Heart left ventricle (tissue), 16 donors: ENCODE data around the gene RPGRIP1L. TPM values are rescaled to one million over a fixed set of nuclear protein-coding genes. Genes with fewer than 3 reads are reported as not detected.

Experiments
- ATAC-seq, 4 donors: fragments of 200-7000 bp; cut with Tn5 transposase; one replicate each; pipeline ENCODE4 v1.9.1; 2020 to 2022; ENCODE audit warnings: moderate library complexity in 4 of 4, mild to moderate bottlenecking in 3 of 4, moderate number of reproducible peaks in 1 of 4
- DNase-seq, 5 donors: peaks; one replicate each; pipeline ENCODE4 v3.0.0-alpha.2; 2020
- H3K27ac ChIP-seq, 12 donors: fragments of 200-600 bp; sonication (generic) in 4 of 12; one replicate each; pipeline versions ENCODE4 v1.5.0 to v1.8.0; 2016 to 2022; ENCODE audit warnings: mild to moderate bottlenecking in 2 of 12
- H3K27me3 ChIP-seq, 9 donors: fragments of 200-600 bp; sonication (generic) in 2 of 9; one replicate each; pipeline versions ENCODE4 v1.5.1 to v1.8.0; 2016 to 2022; ENCODE audit warnings: mild to moderate bottlenecking in 3 of 9
- H3K36me3 ChIP-seq, 9 donors: fragments of 200-600 bp; sonication (generic) in 2 of 9; one replicate each; pipeline versions ENCODE4 v1.5.0 to v1.8.0; 2018 to 2022; ENCODE audit warnings: mild to moderate bottlenecking in 2 of 9
- H3K4me1 ChIP-seq, 12 donors: fragments of 200-600 bp; sonication (generic) in 4 of 12; one replicate each; pipeline versions ENCODE4 v1.5.0 to v1.8.0; 2016 to 2022; ENCODE audit warnings: mild to moderate bottlenecking in 3 of 12
- H3K4me3 ChIP-seq, 12 donors: fragments of 200-600 bp; sonication (generic) in 4 of 12; one replicate each; pipeline versions ENCODE4 v1.5.0 to v1.8.0; 2017 to 2022; ENCODE audit warnings: mild to moderate bottlenecking in 9 of 12, moderate library complexity in 4 of 12
- H3K9me3 ChIP-seq, 12 donors: fragments of 200-600 bp; sonication (generic) in 4 of 12; one replicate each; pipeline versions ENCODE4 v1.5.0 to v1.8.0; 2016 to 2022; ENCODE audit warnings: mild to moderate bottlenecking in 1 of 12
- CTCF ChIP-seq, 12 donors: fragments of 200-600 bp; sonication (generic) in 4 of 12; IDR thresholded peaks; one replicate each; pipeline versions ENCODE4 v1.5.0 to v1.8.0; 2018 to 2022; ENCODE audit warnings: antibody characterized with exemption in 12 of 12, mild to moderate bottlenecking in 5 of 12
- POLR2A ChIP-seq, 2 donors: fragments of 450-650 bp; IDR thresholded peaks; one replicate each; pipeline ENCODE4 v1.6.1; 2017; ENCODE audit warnings: antibody characterized with exemption in 2 of 2, mild to moderate bottlenecking in 2 of 2, moderate library complexity in 2 of 2
- WGBS, 4 donors: extraction: QIAGEN DNeasy Blood & Tissue Kit in 2 of 4; methylation state at CpG; one replicate each; pipeline versions ENCODE4 v1.1.5 to v1.1.7; 2013 to 2018; 5-methylcytosine and 5-hydroxymethylcytosine counted together
- intact Hi-C, 10 donors: fragments of 100-400 bp; cut with DNase I; formaldehyde crosslinking; loops; one replicate each; pipeline versions ENCODE4 v1.11.1 to v1.14.2; 2022
- polyA plus RNA-seq, 2 donors: library from polyadenylated mRNA; stranded (reverse); fragments of 200-250 nt; gene quantifications; one replicate each; pipeline ENCODE4 v1.2.3, GENCODE V29; 2013
- total RNA-seq, 9 donors: library from RNA; depleted of rRNA in 2 of 9; stranded (reverse); fragments of >200 nt in 2 of 9; fragmentation: NEBNext Ultra II Directional in 3 of 9; extraction: Animal tissue kit (Norgen Biotek cat#: 25700) in 3 of 9; gene quantifications; one replicate each; pipeline versions ENCODE4 v1.1.0 to v1.2.4, GENCODE V29; 2016 to 2023
- donor health status: ischemic (EF 13 %, LVEDD 7.1; RV severe dilation, severe dysfunction).
- donor health status: healthy with polysubstance abuse.
- donor health status: DM: no; HTN: yes; CAD: no.
- donor health status: DM: no; HTN: no; CAD: no.
- donor health status: ischemic (EF 25% LVEDD 6.9; RV normal size, moderate dysfunction).
- donor health status: ischemic (EF 25% LVEDD 5.7; RV mildly dilated, moderate dysfunction).
- donor health status: healthy.
- donor health status: DM: yes; HTN: yes; CAD: no.
- donor health status: ischemic (EF 35%, LVEDD 5.7; RV mildly dilated, moderate dysfunction).
- donor health status: nonischemic (EF 11% LVEDD 7.7; RV severe dilation, severe dysfunction).
- donor health status: DM: yes; HTN: yes; CAD: no.
- donor health status: PGD.
- donor health status: ischemic (EF 29% LVEDD 5.4; RV normal size, mild dysfunction).
- donor health status: nonischemic (EF 23%, LVEDD 6.1; RV moderate dilation, normal function).

Gene RPGRIP1L
- total and polyA plus RNA-seq, 11 donors: 0.69 to 4.6 (median 2.3) TPM

GRCh38 chr16:53612003-53612402 lies 91.7 kb downstream of the RPGRIP1L start:
- WGBS, 4 donors: 97 to 99% (median 98%) methylated on average over 3 of the region's 3 CpGs
- no peak overlapping the region for H3K4me3 ChIP-seq
- H3K27ac ChIP-seq: no peak overlapping the region
- H3K9me3 ChIP-seq: no peaks in the 10 kb centered on the region
- H3K4me1 ChIP-seq: no peaks in the 10 kb centered on the region
- TF ChIP-seq POLR2A (IDR thresholded peaks at IDR 0.05) (no peak), CTCF (IDR thresholded peaks at IDR 0.05) (no peak)
- no peak for ATAC-seq
- no peak for DNase-seq
- intact Hi-C loops: no loop called here
- H3K36me3 ChIP-seq: peaks cover 0 to 9% (median 0%) of the 10 kb centered on the region in 9 donors
- no peaks in the 10 kb centered on the region for H3K27me3 ChIP-seq

GRCh38 chr16:53611179-53611696 lies 92.4 kb downstream of the RPGRIP1L start:
- Histone ChIP-seq H3K27me3 (no peaks in the 10 kb centered on the region), H3K9me3 (no peaks in the 10 kb centered on the region), H3K4me1 (no peaks in the 10 kb centered on the region), H3K36me3 (peaks cover 0 to 9% (median 0%) of the 10 kb centered on the region in 9 donors), H3K27ac (no peak overlapping the region), H3K4me3 (no peak overlapping the region)
- intact Hi-C loops: no loop called here
- TF ChIP-seq CTCF (IDR thresholded peaks at IDR 0.05) (no peak), POLR2A (IDR thresholded peaks at IDR 0.05) (no peak)
- DNase-seq: no peak
- 62 to 67% (median 65%) methylated on average over 6 of the region's 6 CpGs for WGBS, 4 donors
- no peak for ATAC-seq

DNA sequence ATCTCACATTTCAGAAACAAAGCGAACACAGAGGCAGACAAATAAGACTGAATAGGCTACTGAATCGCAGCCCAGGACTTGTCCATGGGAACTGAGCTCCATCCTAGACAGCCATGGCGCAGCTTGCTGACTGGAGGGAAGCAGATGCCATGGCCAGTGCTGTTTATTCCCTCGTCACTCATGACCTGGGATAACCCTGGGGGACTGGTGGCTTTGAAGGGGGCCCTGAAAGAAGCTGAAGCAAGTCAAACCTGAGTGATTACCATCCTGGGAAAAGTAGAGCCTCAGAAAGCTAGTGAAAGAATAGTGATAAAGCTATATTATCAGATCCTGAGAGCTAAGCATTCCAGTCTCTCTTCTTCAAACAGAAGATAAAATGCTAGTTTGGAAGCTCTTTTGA lies 94.1 kb downstream of the RPGRIP1L start:
- no peak for DNase-seq
- Histone ChIP-seq H3K9me3 (no peaks in the 10 kb centered on the region), H3K27ac (no peak overlapping the region), H3K4me3 (no peak overlapping the region), H3K27me3 (no peaks in the 10 kb centered on the region), H3K4me1 (no peaks in the 10 kb centered on the region), H3K36me3 (peaks cover 0 to 19% (median 0%) of the 10 kb centered on the region in 9 donors)
- WGBS, 4 donors: 92 to 97% (median 96%) methylated on average over 4 of the region's 4 CpGs
- ATAC-seq: no peak
- intact Hi-C loops: no loop called here
- TF ChIP-seq POLR2A (IDR thresholded peaks at IDR 0.05) (no peak), CTCF (IDR thresholded peaks at IDR 0.05) (no peak)

- Histone ChIP-seq H3K27ac (no peak overlapping the region), H3K4me1 (no peaks in the 10 kb centered on the region), H3K27me3 (no peaks in the 10 kb centered on the region), H3K4me3 (no peak overlapping the region), H3K9me3 (no peaks in the 10 kb centered on the region), H3K36me3 (peaks cover 0 to 19% (median 0%) of the 10 kb centered on the region in 9 donors)
- TF ChIP-seq CTCF (IDR thresholded peaks at IDR 0.05) (no peak), POLR2A (IDR thresholded peaks at IDR 0.05) (no peak)
- intact Hi-C loops: no loop called here
- 94 to 95% (median 94%) methylated on average over 2 of the region's 2 CpGs for WGBS, 4 donors
- ATAC-seq: no peak
- DNase-seq: no peak
Measured at GRCh38 chr16:53608094-53608493, 95.6 kb downstream of the RPGRIP1L start.
